HG03196 (cell line): ENCODE data around the gene LZIC.

ENCODE experiments used
- ATAC-seq: cut with Tn5 transposase; IDR thresholded peaks from one replicate; pipeline ENCODE4 v1.9.1; 2021; ENCODE audit not compliant: unreplicated experiment

The LZIC gene

DNA sequence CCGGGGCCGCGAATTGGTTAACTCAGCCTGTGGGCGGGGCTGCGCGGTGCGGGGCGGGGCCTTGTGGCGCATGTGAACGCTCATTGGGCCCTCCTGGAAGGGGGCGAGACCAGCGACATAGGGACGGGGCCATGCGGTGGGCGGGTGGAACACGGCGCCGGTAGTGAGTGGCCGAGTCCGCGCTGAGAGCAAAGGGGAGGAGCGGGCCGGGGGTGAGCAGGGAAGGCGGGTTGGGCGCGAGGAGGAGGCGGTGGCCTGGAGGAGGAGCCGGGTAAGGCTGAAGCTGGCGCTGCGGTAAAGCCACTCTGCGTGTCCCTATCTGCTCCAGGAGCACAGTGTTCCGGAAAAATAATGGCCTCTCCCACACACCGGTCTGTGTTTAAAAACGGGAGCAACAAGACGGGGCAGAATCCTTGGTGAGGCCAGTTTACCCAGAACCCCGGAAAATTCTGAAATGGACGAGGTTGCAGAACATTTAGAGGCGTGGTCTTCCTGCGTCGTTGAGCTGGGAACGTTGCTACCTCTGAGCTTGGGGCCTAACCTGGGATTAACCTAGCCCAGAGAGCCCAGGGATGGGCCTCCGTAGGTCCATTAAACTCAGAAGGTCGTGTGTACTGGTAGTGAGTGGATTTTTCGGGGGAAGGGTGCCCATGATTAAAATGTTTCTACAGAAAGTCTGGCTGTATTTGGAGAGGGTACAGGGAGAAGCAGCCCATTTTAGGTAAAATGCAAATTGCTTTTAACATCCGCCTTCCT, 32.6 kb downstream of the LZIC start:
- peak; percentile 93 for ATAC-seq

DNA sequence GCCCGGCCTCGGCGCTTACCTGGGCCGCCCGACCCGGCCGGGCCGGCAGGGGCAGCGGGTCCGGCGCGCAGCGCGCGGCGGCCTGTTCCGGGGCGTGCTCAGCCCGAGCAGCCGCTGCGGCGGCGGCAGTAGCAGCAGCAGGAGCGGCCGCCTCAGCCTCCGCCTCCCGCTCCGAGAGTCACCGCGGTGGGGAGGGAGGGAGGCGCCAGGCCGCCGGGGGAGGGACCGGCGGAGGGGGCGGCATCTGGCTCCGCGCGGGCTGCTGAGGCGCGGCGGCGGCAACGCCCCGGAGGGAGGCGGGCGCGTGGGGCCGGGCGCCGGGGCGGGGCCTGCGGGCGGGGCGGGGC, 33.1 kb downstream of the LZIC start, which contains the start of gene CTNNBIP1:
Gene CTNNBIP1 (minus strand): TSS at position 194 of the 347 bp plus-strand sequence. CDS start 38,205 bp downstream, outside the sequence.
- ATAC-seq: peak; percentile 78

DNA sequence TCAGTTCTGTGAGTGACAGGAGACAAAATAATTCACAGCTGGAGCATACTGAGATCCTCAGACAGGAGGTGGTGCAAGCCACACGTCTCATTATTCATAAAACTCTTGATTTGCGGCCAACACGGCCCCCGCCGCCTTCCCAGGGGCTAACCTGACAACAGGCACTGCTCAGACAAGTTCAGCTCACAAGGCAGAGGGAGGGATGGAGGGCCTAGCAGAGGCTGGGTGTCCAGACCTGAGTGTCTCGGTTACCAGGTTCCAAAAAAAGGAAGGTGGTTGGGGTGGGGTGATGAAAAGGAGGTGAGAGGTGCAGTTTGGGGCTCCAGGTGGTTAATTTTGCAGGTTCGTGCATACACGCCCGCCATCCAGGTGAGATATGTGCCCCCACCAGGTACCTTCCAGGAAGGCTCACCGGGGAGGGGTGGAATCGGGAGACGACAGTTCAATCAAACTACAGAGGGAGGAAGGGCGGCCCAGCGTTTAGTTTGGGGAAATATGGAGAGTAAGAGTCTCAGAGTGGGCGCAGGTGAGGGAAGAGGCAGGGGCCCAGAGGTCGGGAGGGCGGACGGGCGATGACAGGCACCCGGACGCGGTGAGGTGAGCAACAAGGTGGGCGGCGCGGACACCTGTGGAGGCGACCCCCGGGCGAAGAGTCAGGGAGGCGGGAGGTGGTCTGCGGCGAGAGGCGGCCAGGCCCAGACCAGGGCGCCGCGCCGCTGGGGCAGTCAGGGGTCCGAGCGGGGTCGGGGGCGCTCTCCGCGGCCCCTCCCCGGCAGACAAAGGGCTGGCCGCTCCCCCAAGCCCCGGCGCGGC, 33.8 kb downstream of the LZIC start:
- ATAC-seq: peak; percentile 10

- ATAC-seq: no peak
Observed at GRCh38 chr1:9908871-9909233, 34.3 kb downstream of the LZIC start.

DNA sequence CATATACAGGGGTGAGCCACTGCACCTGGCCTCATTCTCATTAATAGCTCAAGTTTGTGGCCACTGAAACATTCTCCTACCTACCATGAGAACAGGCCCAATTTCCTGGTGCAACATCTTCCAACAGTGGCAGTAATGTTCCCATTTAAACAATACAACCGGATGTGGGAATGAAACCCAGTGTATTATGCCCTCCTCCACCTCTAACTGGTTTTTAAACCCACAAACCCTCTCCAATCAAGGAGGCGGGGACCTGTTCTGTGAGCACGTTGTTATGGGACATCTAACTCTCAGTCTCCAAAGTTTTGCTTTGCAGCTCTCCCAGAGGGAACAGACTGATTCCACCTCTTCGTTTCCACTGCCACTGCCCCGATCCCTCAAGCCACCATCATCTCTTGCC, 35.8 kb downstream of the LZIC start:
- ATAC-seq: no peak

GRCh38 chr1:9906466-9906865, 36.7 kb downstream of the LZIC start:
- ATAC-seq: no peak

DNA sequence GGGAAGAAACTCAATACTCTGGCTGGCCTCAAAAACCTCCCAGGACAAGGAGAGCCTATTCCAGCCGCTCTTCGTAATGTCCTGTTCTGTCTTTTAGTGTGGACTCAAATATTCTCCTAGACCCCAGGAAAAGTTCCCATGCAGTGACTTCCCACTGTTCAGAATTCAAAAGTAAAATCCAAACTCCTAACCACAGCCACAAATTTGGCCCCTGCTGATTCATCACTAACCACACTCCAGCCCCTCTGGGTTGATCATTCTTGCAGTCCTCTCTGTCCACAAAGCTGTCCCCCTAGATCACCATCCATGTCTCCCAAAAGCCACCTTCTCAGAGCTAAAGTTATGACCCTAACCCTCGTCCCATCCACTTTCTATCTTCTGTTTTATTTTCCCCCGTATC, 38.2 kb downstream of the LZIC start:
- no peak for ATAC-seq

GRCh38 chr1:9904596-9904995, 38.6 kb downstream of the LZIC start:
- ATAC-seq: no peak

DNA sequence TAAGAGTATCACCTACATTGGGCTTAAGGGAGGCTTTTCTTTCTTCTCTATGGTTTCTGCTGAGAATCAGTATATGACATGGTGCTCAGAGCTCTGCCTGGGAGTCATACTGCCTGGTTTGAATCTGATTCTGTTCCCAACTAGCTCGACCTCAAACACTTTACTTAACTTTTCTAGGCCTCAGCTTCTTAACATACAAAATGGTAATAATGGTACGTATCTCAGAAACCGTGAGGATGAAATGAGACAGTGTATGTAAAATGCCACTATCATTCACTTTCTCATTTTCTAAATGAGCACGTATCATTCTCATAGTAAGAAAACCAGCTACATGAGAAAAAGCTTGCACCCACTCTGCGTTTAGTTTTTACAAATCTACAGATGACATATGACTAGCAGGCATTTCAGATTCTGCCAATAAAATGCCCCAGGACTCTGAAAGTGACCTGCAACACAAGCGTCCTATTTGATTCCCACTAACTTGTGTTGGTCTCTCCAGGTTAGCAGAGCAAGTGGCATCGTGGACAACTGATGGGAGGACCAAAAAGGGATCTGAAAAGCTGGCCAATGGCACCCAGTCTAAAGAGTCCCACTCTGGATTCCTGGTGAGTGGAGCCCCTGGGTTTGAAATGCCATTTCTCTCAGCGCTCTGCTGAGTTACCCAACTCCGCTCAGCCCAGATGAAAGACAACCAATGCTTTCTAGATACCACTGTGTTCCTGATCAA, 39.2 kb downstream of the LZIC start:
- ATAC-seq: no peak

DNA sequence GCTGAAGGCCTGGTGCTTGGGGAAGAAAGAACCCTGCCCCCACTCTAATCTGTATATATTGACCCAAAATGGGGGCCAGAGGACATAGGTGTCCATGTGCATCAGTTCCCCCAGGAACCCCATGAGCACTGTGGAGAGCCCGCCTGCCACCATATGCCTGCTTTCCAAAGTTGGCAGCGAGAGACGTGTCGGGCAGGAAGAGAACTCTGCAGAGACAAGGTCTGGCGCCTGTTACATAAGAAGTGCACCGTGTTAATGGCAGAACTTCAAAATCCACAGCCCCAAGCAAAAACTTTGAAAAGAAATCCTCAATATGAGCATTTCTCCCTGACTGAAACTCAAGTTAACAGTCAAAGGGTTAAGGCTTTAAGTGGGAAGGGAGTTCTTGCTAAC, 41.1 kb downstream of the LZIC start:
- no peak for ATAC-seq

GRCh38 chr1:9901148-9902059, 41.8 kb downstream of the LZIC start:
- no peak for ATAC-seq

- ATAC-seq: no peak
Observed at GRCh38 chr1:9900142-9901043, 42.8 kb downstream of the LZIC start.

GRCh38 chr1:9894115-9894514, 49.1 kb downstream of the LZIC start:
- no peak for ATAC-seq

DNA sequence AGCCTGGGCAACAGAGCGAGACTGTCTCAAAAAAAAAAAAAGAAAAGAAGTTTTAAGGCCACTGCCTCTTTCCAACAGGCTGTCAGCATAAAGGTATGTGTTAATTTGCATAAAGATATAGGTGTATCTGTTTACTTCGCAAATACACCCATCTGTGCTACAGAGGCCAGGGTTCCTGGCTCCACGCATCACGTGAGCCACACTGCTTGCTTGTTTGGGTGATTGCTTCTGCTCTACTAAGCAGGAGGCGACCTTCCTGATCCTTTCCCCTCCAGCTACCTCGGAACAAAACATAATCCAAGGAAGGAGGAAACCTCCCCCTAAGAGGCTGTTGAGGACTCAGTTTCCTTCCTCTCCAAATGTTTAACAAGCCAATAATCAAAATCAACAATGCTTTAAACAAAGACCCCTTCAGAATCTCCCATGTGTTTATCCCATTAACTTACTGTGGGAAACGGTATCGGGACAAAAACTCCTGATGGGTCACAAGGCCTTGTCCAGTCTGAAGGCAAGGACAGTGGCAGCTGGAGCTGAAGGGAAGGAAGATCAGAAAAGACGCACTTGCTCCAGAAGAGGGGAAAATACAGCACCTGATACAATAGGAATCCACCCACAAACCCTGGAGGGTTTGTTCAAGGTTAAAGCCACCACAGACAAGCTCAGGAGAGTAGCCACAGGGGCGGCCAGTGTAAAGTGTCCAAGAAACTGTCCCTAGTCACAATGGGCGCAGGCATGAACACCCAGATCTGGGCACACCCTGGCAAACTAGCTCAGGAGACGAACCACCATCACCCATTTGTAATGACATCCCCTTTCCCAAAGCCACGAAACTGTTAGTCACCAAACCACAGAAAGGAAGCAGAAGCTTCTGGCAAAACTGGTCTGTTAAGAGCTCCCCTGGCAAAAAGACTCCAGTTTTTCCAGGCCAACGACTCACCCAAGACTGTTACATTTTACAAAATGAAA, 50.3 kb downstream of the LZIC start:
- ATAC-seq: no peak

DNA sequence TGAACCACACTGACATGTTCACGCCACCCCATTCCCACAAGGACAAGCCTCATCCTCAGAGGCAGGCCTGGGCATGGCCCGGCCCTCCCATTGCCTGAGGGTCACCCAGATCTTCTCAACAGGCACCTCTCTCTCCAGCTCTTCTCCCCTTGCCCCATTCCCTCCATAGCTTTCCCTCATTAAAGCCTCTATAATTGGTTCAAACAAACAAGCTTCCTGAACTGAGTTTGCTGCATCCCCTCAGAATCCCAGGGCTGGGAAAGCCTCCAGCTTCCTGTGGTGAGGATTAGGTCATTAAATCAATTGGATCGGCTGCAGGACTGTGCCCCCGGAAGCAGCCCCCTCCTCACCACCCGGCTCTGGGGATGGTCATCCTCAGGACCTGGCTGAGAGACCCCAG, 52.0 kb downstream of the LZIC start:
- no peak for ATAC-seq

DNA sequence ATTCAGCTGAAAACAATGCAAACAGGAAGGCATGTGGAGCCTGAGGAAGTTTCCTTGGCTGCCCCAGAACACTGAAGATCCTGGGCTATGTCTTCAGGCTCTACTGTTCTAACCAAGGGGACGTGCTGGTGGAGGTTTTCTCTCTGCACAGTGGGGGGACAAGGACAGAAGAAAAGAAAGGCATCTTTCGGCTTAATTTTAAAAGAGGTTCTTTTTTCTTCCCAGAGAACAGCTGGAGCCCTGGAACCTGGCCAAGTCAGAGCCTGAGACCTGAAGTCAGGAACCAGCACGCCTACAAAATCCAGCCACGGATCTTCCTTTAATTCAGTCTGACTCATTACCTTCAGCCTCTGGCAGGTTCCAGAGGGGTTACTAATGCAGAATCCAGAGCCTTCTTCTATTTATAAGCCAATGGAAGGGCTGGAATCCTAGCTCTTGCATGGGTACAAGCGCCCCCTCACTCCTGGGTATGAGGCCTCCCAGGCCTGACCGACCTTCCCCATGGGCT, 52.9 kb downstream of the LZIC start:
- ATAC-seq: no peak

GRCh38 chr1:9889411-9889810, 53.8 kb downstream of the LZIC start:
- no peak for ATAC-seq

- ATAC-seq: no peak
Observed at GRCh38 chr1:9888886-9889285, 54.3 kb downstream of the LZIC start.
